Fibroblast of the aortic adventitia (primary cell): ENCODE results near the gene CARNS1. TPM values are rescaled to one million over a fixed set of nuclear protein-coding genes. Genes with fewer than 3 reads are reported as not detected.
A peak's percentile ranks its signal among the peaks of the same experiment; 100 is the strongest.

Source experiments
- DNase-seq: peaks from one replicate; pipeline ENCODE4 v3.0.0-alpha.2; 2010; ENCODE audit warnings: low read depth
- H3K4me3 ChIP-seq: 2 replicates; pipeline ENCODE4 v1.5.1; 2011; ENCODE audit warnings: low read depth, mild to moderate bottlenecking, control low read depth, low read length, moderate library complexity
- total RNA-seq: library from RNA; depleted of rRNA; stranded (reverse); fragments of >200 nt; gene quantifications from 2 replicates; pipeline ENCODE4 v1.2.3, GENCODE V29; 2012; ENCODE audit warnings: low replicate concordance
- TF ChIP-seq, protein P1 (sequence below): IDR thresholded peaks from 2 replicates; pipeline ENCODE4 v1.5.1; 2011; ENCODE audit warnings: mild to moderate bottlenecking, low read length, control low read depth, inconsistent platforms; ENCODE audit not compliant: insufficient read depth

CARNS1 gene
- total RNA-seq, 1 donor, result 0.09 TPM

DNA sequence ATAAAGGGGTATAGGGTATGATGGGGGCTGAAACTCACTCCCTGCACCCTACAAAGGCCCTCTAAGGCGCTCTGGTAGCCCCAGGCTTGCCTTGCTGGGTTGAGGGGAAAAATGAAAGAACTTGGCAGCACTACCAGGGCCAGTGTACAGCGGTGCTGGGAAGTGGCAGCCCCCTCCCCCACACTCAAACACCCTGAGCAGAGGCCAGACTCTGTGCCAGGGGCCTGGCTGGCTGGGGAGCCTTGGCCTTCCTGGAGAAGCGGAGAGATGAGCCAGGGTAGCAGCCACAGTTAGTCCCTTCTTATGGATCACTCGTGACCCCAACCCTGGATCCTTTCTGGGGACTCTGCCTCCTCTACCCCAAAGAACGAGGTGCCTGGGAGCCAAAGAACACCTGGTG lies 50.9 kb downstream of the CARNS1 start:
- TF ChIP-seq, protein P1, sequence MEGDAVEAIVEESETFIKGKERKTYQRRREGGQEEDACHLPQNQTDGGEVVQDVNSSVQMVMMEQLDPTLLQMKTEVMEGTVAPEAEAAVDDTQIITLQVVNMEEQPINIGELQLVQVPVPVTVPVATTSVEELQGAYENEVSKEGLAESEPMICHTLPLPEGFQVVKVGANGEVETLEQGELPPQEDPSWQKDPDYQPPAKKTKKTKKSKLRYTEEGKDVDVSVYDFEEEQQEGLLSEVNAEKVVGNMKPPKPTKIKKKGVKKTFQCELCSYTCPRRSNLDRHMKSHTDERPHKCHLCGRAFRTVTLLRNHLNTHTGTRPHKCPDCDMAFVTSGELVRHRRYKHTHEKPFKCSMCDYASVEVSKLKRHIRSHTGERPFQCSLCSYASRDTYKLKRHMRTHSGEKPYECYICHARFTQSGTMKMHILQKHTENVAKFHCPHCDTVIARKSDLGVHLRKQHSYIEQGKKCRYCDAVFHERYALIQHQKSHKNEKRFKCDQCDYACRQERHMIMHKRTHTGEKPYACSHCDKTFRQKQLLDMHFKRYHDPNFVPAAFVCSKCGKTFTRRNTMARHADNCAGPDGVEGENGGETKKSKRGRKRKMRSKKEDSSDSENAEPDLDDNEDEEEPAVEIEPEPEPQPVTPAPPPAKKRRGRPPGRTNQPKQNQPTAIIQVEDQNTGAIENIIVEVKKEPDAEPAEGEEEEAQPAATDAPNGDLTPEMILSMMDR, result no peak
- no peak overlapping the region for H3K4me3 ChIP-seq
- no peak for DNase-seq

GRCh38 chr11:67466962-67467771 lies 51.7 kb downstream of the CARNS1 start:
- TF ChIP-seq, protein P1, result no peak
- no peak for DNase-seq
- H3K4me3 ChIP-seq, result peak overlapping the region; percentile 78

GRCh38 chr11:67468056-67468455 lies 52.6 kb downstream of the CARNS1 start:
- peak; percentile 14 for DNase-seq
- peak overlapping the region; percentile 78 for H3K4me3 ChIP-seq
- TF ChIP-seq, protein P1, result no peak

DNA sequence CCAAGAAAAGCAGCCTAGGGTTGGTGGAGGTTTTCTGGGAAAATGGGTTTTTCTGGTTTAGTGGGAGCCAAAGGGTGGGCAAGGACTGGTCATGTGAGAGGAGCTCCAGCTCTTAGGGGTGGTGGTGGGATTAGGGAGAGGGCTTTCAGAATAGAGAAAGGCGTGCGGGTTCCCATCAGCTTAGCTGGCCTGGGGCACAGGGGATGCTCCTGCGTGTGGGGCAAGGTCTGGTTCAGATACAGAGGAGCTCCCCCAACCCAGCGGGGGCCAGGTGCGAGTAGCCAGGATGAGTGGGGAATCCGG lies 52.9 kb downstream of the CARNS1 start:
- DNase-seq, result no peak
- TF ChIP-seq, protein P1, result no peak
- peak overlapping the region; percentile 78 for H3K4me3 ChIP-seq

DNA sequence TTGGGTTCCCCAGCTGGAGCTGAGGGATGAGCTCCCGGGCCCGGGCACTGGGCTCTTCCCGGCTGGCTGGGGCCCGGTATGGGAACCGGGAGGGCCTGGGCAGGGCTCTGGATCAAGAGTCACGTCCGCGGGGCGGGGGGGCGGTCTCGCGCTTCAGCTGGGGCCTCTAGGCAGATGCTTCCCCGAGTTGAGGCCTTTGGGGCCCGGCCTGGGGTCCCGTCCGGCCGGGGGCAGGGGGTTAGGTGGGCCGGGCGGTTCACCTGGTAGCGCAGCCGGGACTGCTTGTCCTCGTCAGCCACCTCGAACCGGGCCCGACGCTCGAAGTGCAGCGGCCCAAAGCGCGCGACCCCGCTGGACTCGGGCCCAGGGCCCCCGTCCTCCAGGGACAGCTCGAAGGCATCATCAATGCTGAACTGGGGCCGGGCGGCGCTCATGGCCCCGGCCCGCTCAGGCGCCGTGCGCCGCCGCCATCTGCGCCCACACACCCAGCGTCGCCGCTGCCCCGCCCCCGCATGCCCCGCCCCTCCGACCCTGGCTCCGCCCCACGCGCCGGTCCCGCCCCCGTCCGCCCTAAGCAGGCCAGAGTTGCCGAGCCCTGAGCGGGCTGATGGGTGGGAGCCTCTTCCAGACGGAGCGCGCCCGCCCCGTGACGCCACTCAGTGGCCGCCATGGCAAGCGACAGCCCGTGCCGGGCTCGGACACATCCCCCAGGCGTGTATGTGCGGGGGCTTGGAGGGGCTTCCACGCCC lies 53.5 kb downstream of the CARNS1 start, which contains the start of gene TMEM134:
Gene TMEM134, minus strand, starts transcription at position 493 of the 749 bp plus-strand sequence. Its CDS starts 59 bp downstream, at position 434.
- H3K4me3 ChIP-seq, result peak within 1 kb of the TSS; percentile 78
- peak; percentile 86 for DNase-seq
- TF ChIP-seq, protein P1, result peak; percentile 18

DNA sequence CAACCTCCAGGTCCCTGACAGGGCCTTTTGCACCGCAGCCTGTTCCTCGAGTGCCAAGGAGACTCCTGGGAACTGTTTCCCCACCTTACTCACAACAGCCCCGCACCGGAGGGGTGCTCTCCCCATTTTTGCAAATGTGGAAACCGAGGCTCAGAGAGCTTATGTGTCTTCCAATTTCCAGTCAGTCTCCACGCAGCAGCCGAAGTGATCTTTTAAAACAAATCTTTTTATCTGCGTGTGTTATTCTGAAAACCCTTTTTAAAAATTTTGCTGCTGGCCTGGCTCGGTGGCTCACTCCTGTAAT lies 54.0 kb downstream of the CARNS1 start:
- TF ChIP-seq, protein P1, result no peak
- DNase-seq, result no peak

More for the DNA sequence above, 54.0 kb downstream of the CARNS1 start:
- H3K4me3 ChIP-seq, result peak overlapping the region; percentile 73
